ENCODE data around the gene LMOD2.

Gene LMOD2

GRCh38 chr7:123674399-123675180 lies 18.9 kb downstream of the LMOD2 start:
- Histone ChIP-seq H3K36me3 (replicated peaks) (no peaks in the 10 kb centered on the region), H3K27me3 (replicated peaks) (no peaks in the 10 kb centered on the region), H3K4me3 (ENCODE audit: low read depth, low read length) (no peak overlapping the region), H3K27ac (no peak overlapping the region)
- no peak for DNase-seq
- in situ Hi-C loops (cut with HindIII; ENCODE audit: low pct_ligation_motif_present, low sequenced_read_pairs), result no loop called here
- no peak for TF ChIP-seq CTCF (IDR thresholded peaks at IDR 0.05; ENCODE audit: low read depth, low read length, missing control alignments)

GRCh38 chr7:123675181-123675473 lies 19.5 kb downstream of the LMOD2 start:
- in situ Hi-C loops (cut with HindIII; ENCODE audit: low pct_ligation_motif_present, low sequenced_read_pairs), result no loop called here
- no peak for TF ChIP-seq CTCF (IDR thresholded peaks at IDR 0.05; ENCODE audit: low read depth, low read length, missing control alignments)
- Histone ChIP-seq H3K4me3 (ENCODE audit: low read depth, low read length) (no peak overlapping the region), H3K27me3 (replicated peaks) (no peaks in the 10 kb centered on the region), H3K36me3 (replicated peaks) (no peaks in the 10 kb centered on the region), H3K27ac (no peak overlapping the region)
- DNase-seq, result no peak

GRCh38 chr7:123677061-123677715 lies 21.5 kb downstream of the LMOD2 start:
- no peaks in the 10 kb centered on the region for H3K27me3 ChIP-seq (replicated peaks)
- no peak for DNase-seq
- H3K36me3 ChIP-seq (replicated peaks), result peaks cover 3% of the 10 kb centered on the region
- no peak overlapping the region for H3K4me3 ChIP-seq (ENCODE audit: low read depth, low read length)
- in situ Hi-C loops (cut with HindIII; ENCODE audit: low pct_ligation_motif_present, low sequenced_read_pairs), result no loop called here
- TF ChIP-seq CTCF (IDR thresholded peaks at IDR 0.05; ENCODE audit: low read depth, low read length, missing control alignments), result no peak
- H3K27ac ChIP-seq, result no peak overlapping the region

- in situ Hi-C loops (cut with HindIII; ENCODE audit: low pct_ligation_motif_present, low sequenced_read_pairs), result no loop called here
- TF ChIP-seq CTCF (IDR thresholded peaks at IDR 0.05; ENCODE audit: low read depth, low read length, missing control alignments), result no peak
- no peak overlapping the region for H3K27ac ChIP-seq
- DNase-seq, result no peak
- no peak overlapping the region for H3K4me3 ChIP-seq (ENCODE audit: low read depth, low read length)
- H3K36me3 ChIP-seq (replicated peaks), result peaks cover 3% of the 10 kb centered on the region
- H3K27me3 ChIP-seq (replicated peaks), result no peaks in the 10 kb centered on the region
Measured at GRCh38 chr7:123679614-123680013, 23.9 kb downstream of the LMOD2 start.

- Histone ChIP-seq H3K36me3 (replicated peaks) (peaks cover 3% of the 10 kb centered on the region), H3K27ac (no peak overlapping the region), H3K27me3 (replicated peaks) (no peaks in the 10 kb centered on the region), H3K4me3 (ENCODE audit: low read depth, low read length) (no peak overlapping the region)
- no peak for DNase-seq
- no peak for TF ChIP-seq CTCF (IDR thresholded peaks at IDR 0.05; ENCODE audit: low read depth, low read length, missing control alignments)
- in situ Hi-C loops (cut with HindIII; ENCODE audit: low pct_ligation_motif_present, low sequenced_read_pairs), result no loop called here
Measured at GRCh38 chr7:123680580-123680979, 24.9 kb downstream of the LMOD2 start.

All from brain microvascular endothelial cell (primary cell).